HFF-Myc (cell line): ENCODE measurements around the gene SMYD3.

Source experiments
- DNase-seq: peaks from one replicate; pipeline ENCODE4 v3.0.0-alpha.2; 2011; ENCODE audit warnings: low read depth; ENCODE audit errors: extremely low read depth
- H3K4me3 ChIP-seq: replicated peaks from 2 replicates; pipeline ENCODE4 v1.5.1; 2011; ENCODE audit warnings: low read depth, mild to moderate bottlenecking, control low read depth, low read length
- TF ChIP-seq, protein P1 (sequence below): IDR thresholded peaks from 2 replicates; pipeline ENCODE4 v1.5.1; 2012; ENCODE audit warnings: mild to moderate bottlenecking, low read depth, low read length, control low read depth; ENCODE audit errors: missing control alignments

Gene SMYD3

GRCh38 chr1:246146804-246147523, 360.1 kb downstream of the SMYD3 start:
- H3K4me3 ChIP-seq = no peak overlapping the region
- DNase-seq = no peak
- TF ChIP-seq, protein P1, sequence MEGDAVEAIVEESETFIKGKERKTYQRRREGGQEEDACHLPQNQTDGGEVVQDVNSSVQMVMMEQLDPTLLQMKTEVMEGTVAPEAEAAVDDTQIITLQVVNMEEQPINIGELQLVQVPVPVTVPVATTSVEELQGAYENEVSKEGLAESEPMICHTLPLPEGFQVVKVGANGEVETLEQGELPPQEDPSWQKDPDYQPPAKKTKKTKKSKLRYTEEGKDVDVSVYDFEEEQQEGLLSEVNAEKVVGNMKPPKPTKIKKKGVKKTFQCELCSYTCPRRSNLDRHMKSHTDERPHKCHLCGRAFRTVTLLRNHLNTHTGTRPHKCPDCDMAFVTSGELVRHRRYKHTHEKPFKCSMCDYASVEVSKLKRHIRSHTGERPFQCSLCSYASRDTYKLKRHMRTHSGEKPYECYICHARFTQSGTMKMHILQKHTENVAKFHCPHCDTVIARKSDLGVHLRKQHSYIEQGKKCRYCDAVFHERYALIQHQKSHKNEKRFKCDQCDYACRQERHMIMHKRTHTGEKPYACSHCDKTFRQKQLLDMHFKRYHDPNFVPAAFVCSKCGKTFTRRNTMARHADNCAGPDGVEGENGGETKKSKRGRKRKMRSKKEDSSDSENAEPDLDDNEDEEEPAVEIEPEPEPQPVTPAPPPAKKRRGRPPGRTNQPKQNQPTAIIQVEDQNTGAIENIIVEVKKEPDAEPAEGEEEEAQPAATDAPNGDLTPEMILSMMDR = no peak

- no peak overlapping the region for H3K4me3 ChIP-seq
- TF ChIP-seq, protein P1 = no peak
- no peak for DNase-seq
These were observed 361.2 kb downstream of the SMYD3 start for GRCh38 chr1:246145900-246146299.

DNA sequence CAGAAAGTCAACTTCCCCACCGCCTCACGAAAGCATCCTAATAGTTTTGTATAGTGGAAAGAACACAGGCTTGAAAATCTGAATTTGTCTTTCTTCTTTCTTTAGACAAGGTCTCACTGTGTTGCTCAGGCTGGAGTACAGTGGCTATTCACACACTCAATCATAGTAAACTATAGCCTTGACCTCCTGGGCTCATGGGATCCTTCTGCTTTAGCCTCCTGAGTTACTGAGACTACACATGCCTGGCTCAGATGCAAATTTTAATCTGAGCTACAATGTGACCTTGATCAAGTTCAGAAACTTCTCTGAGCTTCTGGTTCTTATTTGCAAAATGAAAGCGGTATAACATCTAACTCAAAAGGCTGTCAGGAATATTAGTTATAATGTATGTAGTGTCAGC, 362.1 kb downstream of the SMYD3 start:
- H3K4me3 ChIP-seq = no peak overlapping the region
- TF ChIP-seq, protein P1 = no peak
- no peak for DNase-seq

- DNase-seq = peak; percentile 29
- TF ChIP-seq, protein P1 = no peak
- no peak overlapping the region for H3K4me3 ChIP-seq
These were observed 364.7 kb downstream of the SMYD3 start for GRCh38 chr1:246142320-246142893.

GRCh38 chr1:246141306-246141705, 365.8 kb downstream of the SMYD3 start:
- no peak overlapping the region for H3K4me3 ChIP-seq
- no peak for DNase-seq
- TF ChIP-seq, protein P1 = no peak

- H3K4me3 ChIP-seq = no peak overlapping the region
- TF ChIP-seq, protein P1 = no peak
- DNase-seq = no peak
These were observed 367.3 kb downstream of the SMYD3 start for GRCh38 chr1:246139745-246140182.
